ENCODE data around the gene NUP210.

NUP210 gene

DNA sequence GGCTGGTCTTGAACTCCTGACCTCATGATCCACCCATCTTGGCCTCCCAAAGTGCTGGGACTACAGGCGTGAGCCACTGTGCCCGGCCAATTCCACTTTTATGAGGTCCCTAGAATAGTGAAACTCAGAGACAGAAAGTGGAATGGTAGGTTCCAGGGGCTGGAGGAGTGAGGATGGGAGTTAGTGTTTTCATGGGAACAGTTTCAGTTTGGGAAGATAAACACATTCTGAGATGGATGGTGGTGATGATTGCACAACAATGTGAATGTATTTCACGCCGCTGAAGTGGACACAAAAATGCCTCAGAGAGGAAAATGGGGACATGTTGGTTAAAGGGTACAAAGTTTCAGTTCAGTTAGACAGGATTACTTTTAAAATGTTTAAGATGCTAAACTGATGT, 37.5 kb upstream of the NUP210 start:
- Histone ChIP-seq H3K36me3 (ENCODE audit: insufficient read depth, low read length) (no peaks in the 10 kb centered on the region), H3K27me3 (ENCODE audit: insufficient read depth, low read length, poor library complexity) (no peaks in the 10 kb centered on the region), H3K4me3 (ENCODE audit: low read depth in 1 of 2, low read length in 2 of 2) (no peak overlapping the region), H3K9ac (ENCODE audit: low read depth, low read length) (no peak overlapping the region), H3K4me2 (ENCODE audit: insufficient read depth, low read length) (no peak overlapping the region), H4K20me1 (ENCODE audit: insufficient read depth, low read length) (no peaks in the 10 kb centered on the region), H2AFZ (ENCODE audit: low read depth, low read length) (no peak overlapping the region), H3K4me1 (ENCODE audit: insufficient read depth, low read length) (peaks cover 2% of the 10 kb centered on the region), H3K27ac (ENCODE audit: low read length) (no peak overlapping the region), H3K79me2 (ENCODE audit: insufficient read depth, low read length) (no peaks in the 10 kb centered on the region), H3K9me3 (ENCODE audit: insufficient read depth, low read length, severe bottlenecking) (no peaks in the 10 kb centered on the region)
- no peak for DNase-seq
- TF ChIP-seq EZH2 (IDR thresholded peaks at IDR 0.05; ENCODE audit: borderline replicate concordance, low read depth, low read length, severe bottlenecking) (no peak), CTCF (IDR thresholded peaks at IDR 0.05; ENCODE audit: borderline replicate concordance, extremely low read depth, low read length, poor library complexity, severe bottlenecking) (no peak)
- ATAC-seq (ENCODE audit: insufficient read depth, low read depth), result no peak

DNA sequence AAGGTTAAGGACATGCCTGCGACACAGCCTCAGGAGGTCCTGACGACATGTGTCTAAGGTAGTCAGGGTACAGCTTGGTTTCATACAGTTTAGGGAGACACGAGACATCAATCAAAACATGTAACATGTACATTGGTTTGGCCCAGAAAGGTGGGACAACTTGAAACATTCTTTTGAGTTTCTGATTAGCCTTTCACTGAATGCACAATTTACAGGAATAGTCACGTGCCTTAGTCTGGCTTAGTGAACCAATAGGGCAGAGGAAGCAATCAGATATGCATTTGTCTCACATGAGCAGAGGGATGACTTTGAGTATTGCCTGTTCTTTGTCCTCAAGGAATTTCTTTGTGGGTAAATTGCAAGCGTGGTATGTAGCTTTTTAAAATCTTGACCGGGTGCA, 35.5 kb upstream of the NUP210 start:
- H3K9me3 ChIP-seq (ENCODE audit: insufficient read depth, low read length, severe bottlenecking), result no peaks in the 10 kb centered on the region
- no peaks in the 10 kb centered on the region for H4K20me1 ChIP-seq (ENCODE audit: insufficient read depth, low read length)
- H3K4me3 ChIP-seq (ENCODE audit: low read depth in 1 of 2, low read length in 2 of 2), result no peak overlapping the region
- H3K27ac ChIP-seq (ENCODE audit: low read length), result no peak overlapping the region
- no peak overlapping the region for H2AFZ ChIP-seq (ENCODE audit: low read depth, low read length)
- H3K27me3 ChIP-seq (ENCODE audit: insufficient read depth, low read length, poor library complexity), result no peaks in the 10 kb centered on the region
- no peak overlapping the region for H3K4me2 ChIP-seq (ENCODE audit: insufficient read depth, low read length)
- ATAC-seq (ENCODE audit: insufficient read depth, low read depth) (no peak), DNase-seq (no peak)
- TF ChIP-seq EZH2 (IDR thresholded peaks at IDR 0.05; ENCODE audit: borderline replicate concordance, low read depth, low read length, severe bottlenecking) (no peak), CTCF (IDR thresholded peaks at IDR 0.05; ENCODE audit: borderline replicate concordance, extremely low read depth, low read length, poor library complexity, severe bottlenecking) (no peak)
- H3K9ac ChIP-seq (ENCODE audit: low read depth, low read length), result no peak overlapping the region
- H3K4me1 ChIP-seq (ENCODE audit: insufficient read depth, low read length), result peaks cover 21% of the 10 kb centered on the region
- H3K36me3 ChIP-seq (ENCODE audit: insufficient read depth, low read length), result no peaks in the 10 kb centered on the region
- H3K79me2 ChIP-seq (ENCODE audit: insufficient read depth, low read length), result no peaks in the 10 kb centered on the region

DNA sequence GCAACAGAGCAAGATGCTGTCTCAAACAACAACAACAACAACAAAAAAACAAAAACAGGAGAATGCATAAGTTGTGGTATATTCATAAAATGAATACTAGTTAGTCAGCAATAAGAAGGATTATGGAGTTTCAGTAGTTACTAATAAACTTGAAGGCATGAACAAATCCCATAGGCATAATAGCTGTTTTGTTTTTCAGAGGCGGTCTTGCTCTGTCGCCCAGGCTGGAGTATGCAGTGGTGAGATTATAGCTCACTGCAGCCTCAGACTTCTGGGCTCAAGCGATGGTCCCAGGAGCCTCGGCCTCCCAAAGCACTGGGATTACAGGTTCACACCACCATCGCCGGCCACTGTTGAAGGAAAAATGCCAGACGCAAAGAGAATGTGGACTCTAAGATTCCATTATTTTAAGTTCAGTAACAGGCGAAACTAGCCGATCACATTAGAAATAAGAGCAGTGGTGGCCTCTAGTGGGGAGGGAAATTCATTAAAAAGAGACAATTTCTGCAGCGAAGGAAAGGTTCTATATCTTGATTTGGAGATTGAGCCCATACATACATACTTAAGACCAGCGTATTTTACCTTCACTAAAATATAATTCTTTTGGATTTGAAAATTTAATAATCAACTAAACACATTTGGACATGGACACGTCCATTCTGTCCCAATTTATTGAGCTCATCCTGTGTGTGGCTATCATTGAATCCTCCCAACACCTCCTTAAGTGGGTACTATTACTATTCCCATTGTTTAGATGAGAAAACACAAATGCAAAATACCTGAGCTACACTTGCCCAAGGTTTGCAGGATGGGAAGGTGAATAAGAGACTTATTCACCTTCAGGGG, 32.6 kb upstream of the NUP210 start:
- Histone ChIP-seq H3K27ac (ENCODE audit: low read length) (peak overlapping the region; percentile 62), H3K79me2 (ENCODE audit: insufficient read depth, low read length) (no peaks in the 10 kb centered on the region), H3K9ac (ENCODE audit: low read depth, low read length) (no peak overlapping the region), H3K4me1 (ENCODE audit: insufficient read depth, low read length) (peaks cover 37% of the 10 kb centered on the region), H4K20me1 (ENCODE audit: insufficient read depth, low read length) (no peaks in the 10 kb centered on the region), H3K36me3 (ENCODE audit: insufficient read depth, low read length) (no peaks in the 10 kb centered on the region), H3K27me3 (ENCODE audit: insufficient read depth, low read length, poor library complexity) (no peaks in the 10 kb centered on the region), H2AFZ (ENCODE audit: low read depth, low read length) (peak overlapping the region; percentile 58), H3K4me2 (ENCODE audit: insufficient read depth, low read length) (peak overlapping the region; percentile 32; the same call in 1 of the 2 replicates), H3K4me3 (ENCODE audit: low read depth in 1 of 2, low read length in 2 of 2) (no peak overlapping the region), H3K9me3 (ENCODE audit: insufficient read depth, low read length, severe bottlenecking) (no peaks in the 10 kb centered on the region)
- peak; percentile 48; the same call in 2 of the 3 replicates for ATAC-seq (ENCODE audit: insufficient read depth, low read depth)
- TF ChIP-seq CTCF (IDR thresholded peaks at IDR 0.05; ENCODE audit: borderline replicate concordance, extremely low read depth, low read length, poor library complexity, severe bottlenecking), result peak; percentile 76
- no peak for TF ChIP-seq EZH2 (IDR thresholded peaks at IDR 0.05; ENCODE audit: borderline replicate concordance, low read depth, low read length, severe bottlenecking)
- peak; percentile 52 for DNase-seq
